Measurements from ENCODE around the gene CYSLTR1.

GRCh38 chrX:78327370-78328086, at the start of gene CYSLTR1:
- TF ChIP-seq CTCF (IDR thresholded peaks at IDR 0.05) (no peak), POLR2A (IDR thresholded peaks at IDR 0.05) (no peak), EP300 (IDR thresholded peaks at IDR 0.05) (no peak)
